OCI-LY1 (cell line): ENCODE data around the gene MAPRE3.

Experiments
- CTCF ChIP-seq: fragments of 200-600 bp; sonication (generic), shearing (Covaris generic); IDR thresholded peaks from 2 replicates; pipeline ENCODE4 v1.5.1; 2017; ENCODE audit warnings: mild to moderate bottlenecking, antibody characterized with exemption, low read length, moderate library complexity, mixed read lengths
- EZH2 ChIP-seq: fragments of 200-600 bp; sonication (generic), shearing (Covaris generic); IDR thresholded peaks from 2 replicates; pipeline ENCODE4 v1.8.0; 2017; ENCODE audit warnings: borderline replicate concordance, mixed run types, mild to moderate bottlenecking, antibody characterized with exemption, low read length, moderate library complexity, mixed read lengths

GRCh38 chr2:27073782-27074181 is 103.3 kb downstream of the MAPRE3 start:
- TF ChIP-seq CTCF, result no peak
- TF ChIP-seq EZH2, result no peak
